GM12872 (cell line): Measurements from ENCODE around the gene FKBP10.

Source experiments
- CTCF ChIP-seq: IDR thresholded peaks from 3 replicates; pipeline ENCODE4 v1.5.1; 2011; ENCODE audit warnings: low read depth, mild to moderate bottlenecking, low read length, moderate library complexity; ENCODE audit not compliant: insufficient read depth

The FKBP10 gene

GRCh38 chr17:41835214-41835799 is 22.5 kb downstream of the FKBP10 start:
- no peak for TF ChIP-seq CTCF

GRCh38 chr17:41835800-41836549 is 23.2 kb downstream of the FKBP10 start, which contains the start of gene NT5C3B:
Gene NT5C3B, minus strand, starts transcription at chr17:41836232. Its CDS starts 39 bp downstream, at chr17:41836193.
- no peak for TF ChIP-seq CTCF

- TF ChIP-seq CTCF, result no peak
Observed at GRCh38 chr17:41836550-41837196, 23.9 kb downstream of the FKBP10 start.

GRCh38 chr17:41837761-41838538 is 25.1 kb downstream of the FKBP10 start, which contains the start of gene KLHL10:
Gene KLHL10, plus strand, starts transcription at chr17:41837825. Its CDS starts 108 bp downstream, at chr17:41837933.
- no peak for TF ChIP-seq CTCF

- no peak for TF ChIP-seq CTCF
Observed at GRCh38 chr17:41844971-41845370, 32.2 kb downstream of the FKBP10 start.

GRCh38 chr17:41848788-41849187 is 36.0 kb downstream of the FKBP10 start:
- no peak for TF ChIP-seq CTCF
